Dendritic cell treated with granulocyte-macrophage colony-stimulating factor and Interleukin-4, amounts not matched to agents 40 ng/mL and 50 ng/mL, for 4 days (primary cell): ENCODE measurements around the gene RNU6-9.

Experiments used
- H3K27ac Mint-ChIP-seq: one replicate; pipeline ENCODE4 v1.8.0; 2022; ENCODE audit warnings: mild to moderate bottlenecking, mixed read lengths
- H3K27me3 Mint-ChIP-seq: one replicate; pipeline ENCODE4 v1.8.0; 2022; ENCODE audit warnings: mild to moderate bottlenecking, mixed read lengths
- H3K36me3 Mint-ChIP-seq: one replicate; pipeline ENCODE4 v1.8.0; 2022; ENCODE audit warnings: low read depth, mixed read lengths
- H3K4me1 Mint-ChIP-seq: one replicate; pipeline ENCODE4 v1.8.0; 2022; ENCODE audit warnings: low read depth, mixed read lengths
- H3K4me3 Mint-ChIP-seq: one replicate; pipeline ENCODE4 v1.8.0; 2022; ENCODE audit warnings: mild to moderate bottlenecking, moderate library complexity, mixed read lengths
- H3K9me3 Mint-ChIP-seq: one replicate; pipeline ENCODE4 v1.8.0; 2022; ENCODE audit warnings: mixed read lengths
- intact Hi-C: fragments of 100-400 bp; cut with micrococcal nuclease; formaldehyde crosslinking; loops from one replicate; pipeline ENCODE4 v1.15.0; 2022

The RNU6-9 gene

DNA sequence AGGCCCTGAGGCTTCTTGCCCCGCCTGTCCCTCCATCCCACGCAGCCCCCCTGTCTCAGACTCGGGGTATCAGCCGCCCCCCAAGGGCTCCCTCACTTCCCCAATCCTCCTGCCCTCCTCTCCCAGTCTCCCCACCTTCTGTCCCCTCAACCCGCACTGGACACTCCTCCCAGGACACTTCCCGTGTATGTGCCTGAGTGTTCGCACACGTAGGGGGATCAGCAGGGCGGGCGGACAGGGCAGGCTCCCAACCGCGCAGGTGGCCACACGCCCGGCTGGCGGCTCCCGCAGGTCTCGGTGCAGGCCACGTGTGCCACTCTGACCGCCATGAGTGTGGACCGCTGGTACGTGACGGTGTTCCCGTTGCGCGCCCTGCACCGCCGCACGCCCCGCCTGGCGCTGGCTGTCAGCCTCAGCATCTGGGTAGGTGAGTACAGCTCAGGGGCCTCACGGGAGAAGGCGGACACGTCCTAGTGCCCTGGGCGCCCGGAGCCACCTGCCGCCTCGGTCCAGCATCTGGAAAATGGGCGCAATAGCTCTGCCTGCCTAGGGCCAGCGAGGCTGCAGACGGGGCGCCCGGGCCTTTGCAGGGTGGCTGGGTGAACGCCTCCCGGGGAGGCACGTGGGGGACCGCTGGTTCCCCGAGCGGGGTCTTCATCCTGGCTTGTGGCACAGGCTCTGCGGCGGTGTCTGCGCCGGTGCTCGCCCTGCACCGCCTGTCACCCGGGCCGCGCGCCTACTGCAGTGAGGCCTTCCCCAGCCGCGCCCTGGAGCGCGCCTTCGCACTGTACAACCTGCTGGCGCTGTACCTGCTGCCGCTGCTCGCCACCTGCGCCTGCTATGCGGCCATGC, 26.1 kb downstream of the RNU6-9 start:
- intact Hi-C loops, result loop anchor here (2.0 kb wide), 2 partner anchors 57 to 149 kb away; no protein-coding TSS in a partner anchor
- H3K9me3 Mint-ChIP-seq, result no peaks in the 10 kb centered on the region
- no peak overlapping the region for H3K27ac Mint-ChIP-seq
- no peaks in the 10 kb centered on the region for H3K36me3 Mint-ChIP-seq
- no peak overlapping the region for H3K4me3 Mint-ChIP-seq
- peaks cover 59% of the 10 kb centered on the region for H3K27me3 Mint-ChIP-seq
- H3K4me1 Mint-ChIP-seq, result peaks cover 46% of the 10 kb centered on the region

DNA sequence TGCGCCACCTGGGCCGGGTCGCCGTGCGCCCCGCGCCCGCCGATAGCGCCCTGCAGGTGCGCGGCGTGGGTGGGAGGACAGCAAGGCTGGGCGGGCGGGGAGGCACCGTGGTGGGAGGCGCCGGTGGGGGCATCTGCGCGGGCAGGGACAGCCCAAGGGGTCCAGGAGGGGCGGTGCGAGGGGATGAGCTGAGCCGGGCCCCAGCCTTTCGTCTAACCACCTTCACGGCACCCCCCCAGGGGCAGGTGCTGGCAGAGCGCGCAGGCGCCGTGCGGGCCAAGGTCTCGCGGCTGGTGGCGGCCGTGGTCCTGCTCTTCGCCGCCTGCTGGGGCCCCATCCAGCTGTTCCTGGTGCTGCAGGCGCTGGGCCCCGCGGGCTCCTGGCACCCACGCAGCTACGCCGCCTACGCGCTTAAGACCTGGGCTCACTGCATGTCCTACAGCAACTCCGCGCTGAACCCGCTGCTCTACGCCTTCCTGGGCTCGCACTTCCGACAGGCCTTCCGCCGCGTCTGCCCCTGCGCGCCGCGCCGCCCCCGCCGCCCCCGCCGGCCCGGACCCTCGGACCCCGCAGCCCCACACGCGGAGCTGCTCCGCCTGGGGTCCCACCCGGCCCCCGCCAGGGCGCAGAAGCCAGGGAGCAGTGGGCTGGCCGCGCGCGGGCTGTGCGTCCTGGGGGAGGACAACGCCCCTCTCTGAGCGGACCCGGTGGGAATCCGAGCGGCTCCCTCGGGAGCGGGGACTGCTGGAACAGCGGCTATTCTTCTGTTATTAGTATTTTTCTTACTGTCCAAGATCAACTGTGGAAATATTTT, 27.0 kb downstream of the RNU6-9 start:
- peak overlapping the region; percentile 51 for H3K4me3 Mint-ChIP-seq
- H3K36me3 Mint-ChIP-seq, result no peaks in the 10 kb centered on the region
- no peak overlapping the region for H3K27ac Mint-ChIP-seq
- no peaks in the 10 kb centered on the region for H3K9me3 Mint-ChIP-seq
- H3K4me1 Mint-ChIP-seq, result peaks cover 44% of the 10 kb centered on the region
- H3K27me3 Mint-ChIP-seq, result peaks cover 57% of the 10 kb centered on the region
- intact Hi-C loops, result loop anchor here (2.0 kb wide), 2 partner anchors 57 to 149 kb away; no protein-coding TSS in a partner anchor

DNA sequence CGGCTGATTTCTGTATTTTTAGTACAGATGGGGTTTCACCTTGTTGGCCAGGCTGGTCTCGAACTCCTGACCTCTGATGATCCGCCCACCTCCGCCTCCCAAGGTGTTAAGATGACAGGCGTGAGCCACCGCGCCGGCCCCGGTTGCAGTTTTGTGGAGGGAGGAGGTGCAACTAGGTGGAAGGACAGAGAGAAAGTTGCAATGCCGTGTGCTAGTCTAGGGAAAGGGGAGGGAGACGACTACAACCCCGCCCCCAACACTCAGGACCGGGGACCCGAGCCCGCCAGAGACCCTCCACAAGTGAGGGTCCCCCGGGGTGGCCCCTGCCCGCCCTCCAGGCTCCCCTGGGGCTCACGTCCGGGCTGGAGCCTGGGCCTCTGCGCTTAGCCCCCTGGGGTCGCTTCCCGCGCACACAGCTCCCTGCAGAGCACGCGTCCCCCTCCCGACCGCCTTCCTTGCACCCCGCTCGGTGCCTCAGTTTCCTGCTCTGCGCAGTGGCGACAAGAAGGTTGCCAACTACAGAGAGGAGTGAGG, 31.3 kb downstream of the RNU6-9 start:
- H3K9me3 Mint-ChIP-seq, result no peaks in the 10 kb centered on the region
- peak overlapping the region; percentile 85 for H3K27ac Mint-ChIP-seq
- H3K4me3 Mint-ChIP-seq, result peak overlapping the region; percentile 86
- peaks cover 47% of the 10 kb centered on the region for H3K4me1 Mint-ChIP-seq
- H3K36me3 Mint-ChIP-seq, result peaks cover 44% of the 10 kb centered on the region
- intact Hi-C loops, result no loop called here
- H3K27me3 Mint-ChIP-seq, result peaks cover 25% of the 10 kb centered on the region

DNA sequence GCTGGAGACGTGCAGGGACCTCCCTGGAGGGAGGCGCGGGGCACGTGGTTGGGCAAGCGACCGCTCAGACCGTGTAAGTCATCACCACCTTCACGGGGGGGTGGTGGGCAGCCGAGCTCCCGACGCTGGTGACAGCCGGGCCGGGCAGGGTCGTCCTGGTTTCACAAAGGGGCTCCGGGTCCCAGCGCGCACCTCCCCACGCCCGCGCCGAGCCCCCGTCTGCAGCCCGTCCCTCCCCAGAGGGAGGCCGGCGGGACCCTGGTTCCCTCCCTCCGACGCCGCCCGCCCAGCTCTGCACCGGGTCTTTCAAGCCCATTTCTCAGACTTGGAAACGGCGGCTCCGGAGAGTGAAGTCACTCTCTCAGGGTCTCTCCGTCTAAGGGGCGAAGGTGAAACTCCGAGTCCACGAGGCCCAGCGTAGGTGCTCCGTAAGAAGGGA, 31.8 kb downstream of the RNU6-9 start:
- Mint-ChIP-seq H3K4me3 (peak overlapping the region; percentile 86), H3K27ac (peak overlapping the region; percentile 85), H3K36me3 (peaks cover 48% of the 10 kb centered on the region), H3K4me1 (peaks cover 52% of the 10 kb centered on the region), H3K9me3 (no peaks in the 10 kb centered on the region), H3K27me3 (peaks cover 22% of the 10 kb centered on the region)
- intact Hi-C loops, result no loop called here

DNA sequence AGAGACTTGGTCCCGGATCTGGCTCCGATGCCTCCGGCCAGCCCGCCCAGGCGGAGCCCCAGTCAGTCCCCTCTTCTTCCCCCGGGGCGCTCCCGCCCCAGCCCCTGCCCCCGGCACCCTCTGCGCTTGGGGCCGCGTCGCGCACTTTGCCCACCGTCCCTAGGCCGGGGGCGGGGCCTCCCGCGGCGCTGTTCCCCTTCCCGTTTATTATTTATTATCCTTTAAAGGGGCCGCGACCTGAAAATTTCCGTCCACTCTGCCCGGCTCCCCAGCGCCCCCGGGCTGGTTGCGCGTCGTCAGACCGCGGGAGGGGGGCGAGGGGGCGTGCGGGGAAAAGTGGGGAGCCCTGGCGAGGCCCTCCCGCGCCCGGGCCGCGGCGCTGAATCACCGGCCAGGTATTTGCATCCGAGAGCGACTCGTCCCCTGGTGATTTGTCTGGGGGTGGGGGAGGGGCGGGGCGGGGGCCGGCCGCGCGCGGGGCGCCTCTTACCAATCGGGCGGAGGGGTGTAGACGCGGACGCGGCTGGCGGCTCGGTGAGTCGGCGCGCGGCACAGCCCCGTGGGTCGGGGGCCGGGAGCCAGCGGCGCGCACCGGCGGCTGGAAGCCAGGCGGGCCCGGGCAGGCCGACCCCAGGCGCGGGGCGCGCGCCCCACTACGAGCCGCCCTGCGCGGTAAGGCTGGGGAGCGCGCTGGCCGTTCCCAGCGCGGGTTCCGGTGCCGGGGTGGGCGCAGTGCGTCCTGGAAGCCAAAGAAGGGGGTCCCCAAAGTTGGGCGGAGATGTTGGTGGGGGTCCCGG, 32.4 kb downstream of the RNU6-9 start, which contains the start of gene ARID3A:
Gene ARID3A, plus strand, starts transcription at position 510 of the 797 bp plus-strand sequence. CDS start 3,494 bp downstream, outside the sequence.
- intact Hi-C loops, result no loop called here
- Mint-ChIP-seq H3K27ac (peak within 1 kb of the TSS; percentile 85), H3K4me1 (peaks cover 57% of the 10 kb centered on the region), H3K9me3 (no peaks in the 10 kb centered on the region), H3K27me3 (peaks cover 17% of the 10 kb centered on the region), H3K4me3 (peak within 1 kb of the TSS; percentile 86), H3K36me3 (peaks cover 55% of the 10 kb centered on the region)

DNA sequence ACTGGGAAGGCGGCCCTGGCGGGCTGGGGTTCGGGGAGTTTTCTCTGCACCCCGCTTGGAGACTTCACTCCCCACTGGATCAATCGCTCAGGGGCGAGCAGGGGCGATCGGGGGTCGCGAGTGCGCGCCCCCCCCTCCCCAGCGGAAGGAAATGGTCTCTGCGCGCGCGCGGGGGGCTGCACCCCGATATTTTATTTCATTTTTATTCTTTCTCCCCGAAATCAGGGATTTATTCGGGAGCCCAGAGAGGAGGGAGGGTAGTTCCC, 33.0 kb downstream of the RNU6-9 start:
- intact Hi-C loops, result no loop called here
- Mint-ChIP-seq H3K27me3 (peaks cover 12% of the 10 kb centered on the region), H3K27ac (peak overlapping the region; percentile 85)

DNA sequence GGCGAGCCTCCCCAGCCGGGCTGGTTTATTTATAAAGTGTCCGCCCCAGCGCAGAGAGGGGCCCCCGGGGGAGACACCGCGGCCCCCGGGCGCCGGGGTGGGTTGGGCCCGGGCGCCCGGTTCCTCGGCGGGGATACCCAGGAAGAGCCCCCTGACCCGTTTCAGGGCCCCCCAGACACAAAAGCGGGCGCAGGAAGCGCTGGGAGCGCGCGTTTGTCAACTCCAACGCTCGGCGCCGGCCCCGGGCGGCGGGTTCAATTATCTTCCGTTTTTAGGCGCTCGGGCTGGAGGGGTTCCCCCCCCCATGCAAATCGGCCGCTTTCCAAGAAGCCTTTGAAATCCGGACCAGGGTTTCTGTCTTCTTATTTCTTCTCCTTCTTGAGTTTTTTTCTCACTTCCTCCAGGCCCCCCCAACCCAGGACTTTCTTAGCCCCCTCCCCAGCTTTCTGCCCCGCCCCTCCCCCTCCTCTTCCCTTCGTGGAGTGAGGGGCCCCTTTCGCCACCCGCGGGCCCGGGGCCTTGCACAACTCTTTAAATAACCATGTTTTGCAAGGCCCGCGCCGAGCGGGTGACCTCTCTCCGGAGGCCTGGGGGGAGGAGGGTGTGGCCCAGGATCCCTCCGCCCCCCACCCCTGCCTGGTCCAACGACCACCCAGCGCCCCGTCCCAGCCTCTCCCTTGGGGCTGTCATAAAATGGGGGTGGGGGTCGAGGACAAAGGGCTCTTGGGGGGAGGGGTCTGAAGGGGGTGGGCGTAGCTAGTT, 33.5 kb downstream of the RNU6-9 start:
- H3K27ac Mint-ChIP-seq, result peak overlapping the region; percentile 85
- intact Hi-C loops, result no loop called here

More for the DNA sequence above, 33.0 kb downstream of the RNU6-9 start:
- H3K9me3 Mint-ChIP-seq, result no peaks in the 10 kb centered on the region
- H3K4me1 Mint-ChIP-seq, result peaks cover 59% of the 10 kb centered on the region
- H3K36me3 Mint-ChIP-seq, result peaks cover 60% of the 10 kb centered on the region
- H3K4me3 Mint-ChIP-seq, result peak overlapping the region; percentile 86

DNA sequence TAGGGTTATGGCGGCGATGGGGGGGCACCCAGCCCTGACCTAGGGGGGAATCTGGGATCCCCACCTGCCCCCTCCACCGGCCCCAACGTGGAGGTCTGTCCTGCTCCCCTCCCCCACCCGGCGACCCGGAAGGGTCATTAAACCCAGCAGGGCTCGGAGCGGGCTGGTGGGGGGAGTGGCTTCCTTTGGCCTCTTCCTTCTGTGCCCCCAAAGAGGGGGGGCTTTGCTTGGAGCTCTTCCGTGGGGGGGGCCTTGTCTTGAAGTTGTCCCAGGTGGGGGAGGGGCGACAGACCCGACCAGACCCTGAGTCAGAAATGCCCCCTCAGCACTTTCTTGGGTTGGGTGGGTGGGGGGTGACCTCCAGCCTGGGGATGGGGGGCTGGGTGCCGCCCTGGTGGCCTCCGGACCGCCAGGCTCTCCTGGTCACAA, 34.1 kb downstream of the RNU6-9 start:
- peak overlapping the region; percentile 85 for H3K27ac Mint-ChIP-seq
- H3K9me3 Mint-ChIP-seq, result no peaks in the 10 kb centered on the region
- peaks cover 62% of the 10 kb centered on the region for H3K4me1 Mint-ChIP-seq
- H3K27me3 Mint-ChIP-seq, result peaks cover 6% of the 10 kb centered on the region
- intact Hi-C loops, result no loop called here
- peak overlapping the region; percentile 86 for H3K4me3 Mint-ChIP-seq
- peaks cover 71% of the 10 kb centered on the region for H3K36me3 Mint-ChIP-seq

More for the DNA sequence above, 33.5 kb downstream of the RNU6-9 start:
- no peaks in the 10 kb centered on the region for H3K9me3 Mint-ChIP-seq
- peaks cover 59% of the 10 kb centered on the region for H3K4me1 Mint-ChIP-seq
- H3K27me3 Mint-ChIP-seq, result peaks cover 9% of the 10 kb centered on the region
- H3K4me3 Mint-ChIP-seq, result peak overlapping the region; percentile 86
- peaks cover 65% of the 10 kb centered on the region for H3K36me3 Mint-ChIP-seq

DNA sequence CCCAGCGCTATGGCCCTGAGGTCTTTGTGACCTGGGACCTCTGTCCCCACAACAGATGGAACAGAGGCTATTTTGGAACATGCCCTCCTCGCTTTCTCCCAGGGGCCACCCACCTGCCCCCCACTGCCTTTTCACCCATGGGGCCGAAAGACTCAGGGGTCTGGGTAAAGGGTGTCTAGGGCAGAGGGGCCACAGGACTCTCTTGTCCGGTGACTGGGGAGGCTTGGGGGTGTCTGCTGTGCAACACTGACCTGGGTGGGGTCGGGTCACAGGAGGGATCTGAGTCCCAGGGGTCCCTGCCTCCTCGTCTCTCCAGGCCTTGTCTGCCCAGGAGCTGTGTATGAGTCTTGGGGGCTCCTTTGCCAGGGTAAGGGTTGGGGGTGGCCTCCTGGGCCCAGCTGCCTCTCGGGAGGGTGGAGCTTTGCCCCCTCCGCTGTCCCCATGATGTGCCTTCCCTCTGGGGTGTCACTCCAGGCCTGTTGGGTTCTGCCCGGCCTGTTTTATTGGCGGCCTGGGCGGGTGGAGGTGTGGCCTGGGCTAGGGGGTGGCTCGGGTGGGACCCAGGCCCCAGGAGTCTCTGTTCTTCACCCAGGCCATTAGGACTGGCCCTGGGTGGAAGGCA, 34.6 kb downstream of the RNU6-9 start:
- peak overlapping the region; percentile 86 for H3K4me3 Mint-ChIP-seq

DNA sequence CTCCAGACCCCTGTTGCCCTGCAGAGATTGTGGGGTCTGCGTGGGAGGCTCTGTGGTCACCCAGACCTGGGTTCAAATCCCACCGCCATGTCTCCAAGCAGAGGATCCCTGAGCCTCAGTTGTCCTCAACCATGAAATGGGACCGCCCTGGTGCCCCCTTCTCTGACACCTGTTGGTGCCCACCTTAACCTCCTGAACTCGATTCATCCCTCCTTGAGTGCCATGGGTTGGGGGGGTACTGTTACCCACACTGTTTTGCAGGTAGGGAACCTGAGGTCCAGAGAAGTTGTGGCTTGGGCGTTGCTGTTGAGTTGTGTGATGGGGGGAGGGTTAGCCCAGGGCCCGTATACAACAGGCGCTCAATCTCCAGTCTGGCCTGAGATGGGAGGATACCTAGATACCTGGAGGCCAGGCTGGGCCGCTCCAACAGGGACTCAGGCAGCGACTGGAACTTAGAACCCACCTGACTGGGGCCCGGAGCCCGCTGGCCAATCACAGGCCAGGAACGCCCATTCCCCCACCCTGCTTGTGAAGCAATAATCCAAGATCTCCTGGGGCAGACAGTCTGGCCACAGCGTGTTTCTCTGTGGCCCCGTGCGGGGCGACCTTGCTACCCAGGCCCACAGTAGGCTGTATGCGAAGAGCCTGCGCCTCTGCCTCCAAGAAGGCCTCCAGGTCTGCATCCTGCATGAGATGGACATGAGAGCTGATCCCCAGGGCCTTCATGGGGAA, 35.4 kb downstream of the RNU6-9 start:
- H3K27ac Mint-ChIP-seq, result peak overlapping the region; percentile 85
- H3K9me3 Mint-ChIP-seq, result no peaks in the 10 kb centered on the region
- no peaks in the 10 kb centered on the region for H3K27me3 Mint-ChIP-seq
- H3K4me3 Mint-ChIP-seq, result peak overlapping the region; percentile 86
- H3K36me3 Mint-ChIP-seq, result peaks cover 84% of the 10 kb centered on the region
- intact Hi-C loops, result no loop called here
- H3K4me1 Mint-ChIP-seq, result peaks cover 69% of the 10 kb centered on the region

More for the DNA sequence above, 34.6 kb downstream of the RNU6-9 start:
- Mint-ChIP-seq H3K36me3 (peaks cover 76% of the 10 kb centered on the region), H3K9me3 (no peaks in the 10 kb centered on the region), H3K27me3 (peaks cover 6% of the 10 kb centered on the region), H3K4me1 (peaks cover 68% of the 10 kb centered on the region), H3K27ac (peak overlapping the region; percentile 85)
- intact Hi-C loops, result no loop called here

DNA sequence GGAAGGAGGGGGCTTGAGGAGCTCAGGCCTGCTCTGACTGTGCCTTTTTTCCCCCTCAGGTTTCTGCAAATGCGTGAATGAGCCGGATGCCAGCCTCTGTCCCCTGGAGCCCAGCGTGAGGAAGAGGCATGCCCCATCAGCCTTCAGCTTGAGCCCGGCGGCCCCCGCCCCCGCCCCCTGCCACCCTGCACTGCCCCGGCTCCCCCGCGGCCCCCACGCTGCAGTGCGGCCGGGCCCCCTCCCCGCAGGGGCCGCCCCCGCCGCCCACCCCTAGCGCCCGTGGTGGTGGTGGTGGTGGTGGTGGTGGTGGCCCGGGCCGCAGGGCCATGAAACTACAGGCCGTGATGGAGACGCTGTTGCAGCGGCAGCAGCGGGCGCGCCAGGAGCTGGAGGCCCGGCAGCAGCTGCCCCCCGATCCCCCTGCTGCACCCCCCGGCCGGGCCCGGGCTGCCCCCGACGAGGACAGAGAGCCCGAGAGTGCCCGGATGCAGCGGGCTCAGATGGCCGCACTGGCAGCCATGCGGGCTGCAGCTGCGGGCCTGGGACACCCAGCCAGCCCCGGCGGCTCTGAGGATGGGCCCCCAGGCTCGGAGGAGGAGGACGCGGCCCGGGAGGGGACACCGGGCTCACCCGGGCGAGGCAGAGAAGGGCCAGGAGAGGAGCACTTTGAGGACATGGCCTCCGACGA, 36.1 kb downstream of the RNU6-9 start:
- intact Hi-C loops, result no loop called here
- Mint-ChIP-seq H3K36me3 (peaks cover 91% of the 10 kb centered on the region), H3K27me3 (no peaks in the 10 kb centered on the region), H3K4me1 (peaks cover 69% of the 10 kb centered on the region), H3K9me3 (no peaks in the 10 kb centered on the region), H3K4me3 (no peak overlapping the region), H3K27ac (peak overlapping the region; percentile 17)
